PC-3 (cell line): ENCODE measurements around the gene UQCC2.

Experiments used
- CTCF ChIP-seq: fragments of 300-600 bp; sonication (generic); conservative IDR thresholded peaks from 2 replicates; pipeline ENCODE4 v1.5.1; 2017; ENCODE audit warnings: antibody characterized with exemption, low read depth, mild to moderate bottlenecking, low read length
- EZH2phosphoT487 ChIP-seq: fragments of 300-600 bp; sonication (generic); IDR thresholded peaks from 2 replicates; pipeline ENCODE4 v1.6.1; 2018; ENCODE audit warnings: mild to moderate bottlenecking, antibody characterized with exemption, low read length, borderline replicate concordance

GRCh38 chr6:33739571-33739970 lies 28.1 kb upstream of the UQCC2 start:
- TF ChIP-seq CTCF (no peak), EZH2phosphoT487 (no peak)
